GM10847 (cell line): Measurements from ENCODE around the gene PIK3C2G.

ENCODE experiments used
- POLR2A ChIP-seq: IDR thresholded peaks from 2 replicates; pipeline ENCODE4 v1.6.1; 2011; ENCODE audit not compliant: insufficient read length; ENCODE audit errors: extremely low read depth

The PIK3C2G gene

GRCh38 chr12:18296201-18296908 lies 35.0 kb downstream of the PIK3C2G start:
- TF ChIP-seq POLR2A = no peak

DNA sequence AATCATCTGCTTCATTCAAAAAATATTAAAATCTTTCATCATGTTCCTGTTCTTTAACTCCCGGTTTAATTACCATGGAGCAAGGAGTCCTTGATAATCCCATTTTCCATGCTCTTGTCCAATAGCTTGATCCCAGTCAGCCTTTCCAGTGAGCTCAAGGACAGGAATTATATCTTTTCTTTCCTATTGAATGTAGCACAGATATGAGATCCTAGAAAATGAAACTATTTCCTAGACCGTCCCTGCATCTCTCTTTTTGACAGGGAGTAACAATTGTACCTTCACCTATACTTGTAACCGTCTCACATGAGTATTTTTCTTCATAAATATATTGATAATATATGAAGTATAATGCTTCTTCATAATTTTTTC lies 35.6 kb downstream of the PIK3C2G start:
- no peak for TF ChIP-seq POLR2A

GRCh38 chr12:18297902-18298301 lies 36.6 kb downstream of the PIK3C2G start:
- no peak for TF ChIP-seq POLR2A

- TF ChIP-seq POLR2A = no peak
Observed at GRCh38 chr12:18302809-18303430, 41.6 kb downstream of the PIK3C2G start.

GRCh38 chr12:18304609-18305008 lies 43.3 kb downstream of the PIK3C2G start:
- TF ChIP-seq POLR2A = no peak

DNA sequence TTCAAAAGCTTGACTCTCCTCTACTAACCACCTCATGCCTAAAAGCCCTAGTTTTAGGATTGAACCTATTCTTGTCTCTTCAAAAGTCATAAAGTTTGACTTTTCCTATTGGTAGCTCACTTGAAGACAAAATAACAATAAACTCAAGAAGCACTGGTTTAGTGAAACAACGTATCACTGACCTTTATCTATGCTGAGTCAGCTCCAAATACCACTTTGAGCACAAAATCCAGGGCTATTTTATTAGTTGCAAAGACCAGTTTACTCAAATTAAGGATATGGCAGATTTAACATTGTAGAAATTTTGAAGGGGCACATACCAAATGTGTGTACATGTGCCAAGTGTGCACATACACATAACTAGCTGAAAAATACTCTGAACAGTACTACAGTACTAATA lies 45.0 kb downstream of the PIK3C2G start:
- TF ChIP-seq POLR2A = no peak

DNA sequence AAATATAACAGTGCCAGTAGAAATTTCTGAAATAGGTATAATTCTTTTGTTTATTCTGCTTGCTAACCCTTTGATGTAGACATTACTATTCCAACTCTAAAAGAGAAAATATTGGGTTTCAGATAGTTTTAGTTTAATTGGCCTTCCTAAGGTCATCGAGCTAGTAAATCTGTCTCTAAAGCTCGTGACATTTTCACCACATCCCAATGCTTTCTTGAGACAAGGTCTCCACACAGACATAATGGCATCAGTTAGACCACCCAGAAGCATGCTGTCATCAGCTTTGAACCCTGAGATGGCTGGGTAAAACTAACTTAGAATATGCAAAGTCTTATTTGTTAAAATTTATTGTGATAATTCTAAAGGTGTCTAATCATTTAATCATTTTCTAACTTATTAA lies 52.0 kb downstream of the PIK3C2G start:
- TF ChIP-seq POLR2A = no peak

GRCh38 chr12:18320036-18320617 lies 58.8 kb downstream of the PIK3C2G start:
- no peak for TF ChIP-seq POLR2A

DNA sequence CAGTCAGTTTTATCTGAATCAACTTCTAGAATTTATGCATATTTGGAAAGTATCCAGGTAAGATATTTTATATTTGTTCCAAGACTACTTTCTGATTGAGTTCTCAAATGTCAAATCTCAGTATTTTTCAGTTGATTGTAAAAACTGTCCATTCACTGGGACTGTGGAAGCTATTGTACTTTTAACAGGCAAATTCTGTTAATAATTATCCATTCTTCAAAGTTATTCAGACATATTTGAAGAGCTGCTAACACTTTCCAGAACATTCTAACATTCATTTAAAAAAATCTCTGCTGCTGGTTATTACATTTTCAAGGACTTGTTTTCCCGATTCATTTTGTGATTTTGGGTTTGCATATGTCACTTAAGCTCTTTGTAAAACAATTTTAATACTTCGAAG lies 59.7 kb downstream of the PIK3C2G start:
- TF ChIP-seq POLR2A = no peak

DNA sequence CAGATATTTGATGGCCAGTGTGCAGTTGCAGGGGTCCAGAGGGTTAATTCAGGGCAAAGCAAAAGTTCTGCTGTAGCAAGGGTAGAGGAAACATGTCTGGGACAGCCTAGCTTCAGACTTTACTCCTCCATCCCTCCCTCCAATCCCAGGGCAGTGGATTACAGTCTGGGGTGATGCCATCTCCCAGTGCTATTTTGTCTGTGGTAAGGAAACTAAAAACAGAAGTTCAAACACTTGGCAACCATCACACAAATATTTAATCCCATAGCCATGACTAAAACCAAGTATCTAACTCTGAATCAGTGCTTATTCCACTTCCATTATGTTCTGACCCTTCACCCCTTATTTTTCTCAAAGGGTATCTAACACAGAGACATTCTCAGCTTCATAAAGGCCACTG lies 61.8 kb downstream of the PIK3C2G start:
- TF ChIP-seq POLR2A = no peak

DNA sequence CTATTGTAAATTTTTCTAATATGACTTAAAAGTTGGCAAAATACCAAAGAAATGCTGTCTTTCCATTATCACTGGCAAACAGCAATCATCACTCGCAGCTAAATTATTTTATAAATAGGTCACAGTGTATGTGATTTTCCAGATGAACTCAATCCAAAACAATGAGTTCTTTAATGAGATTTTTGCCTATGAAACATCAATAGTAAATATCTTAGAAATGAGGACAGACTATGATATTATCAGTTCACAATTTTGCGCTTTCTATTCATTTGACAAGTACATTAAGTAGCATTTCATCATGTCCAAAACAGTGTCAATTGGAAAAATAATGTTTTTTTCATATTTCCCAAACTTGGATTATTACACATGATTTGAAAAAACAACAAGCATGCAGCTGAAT lies 65.7 kb downstream of the PIK3C2G start:
- TF ChIP-seq POLR2A = no peak

DNA sequence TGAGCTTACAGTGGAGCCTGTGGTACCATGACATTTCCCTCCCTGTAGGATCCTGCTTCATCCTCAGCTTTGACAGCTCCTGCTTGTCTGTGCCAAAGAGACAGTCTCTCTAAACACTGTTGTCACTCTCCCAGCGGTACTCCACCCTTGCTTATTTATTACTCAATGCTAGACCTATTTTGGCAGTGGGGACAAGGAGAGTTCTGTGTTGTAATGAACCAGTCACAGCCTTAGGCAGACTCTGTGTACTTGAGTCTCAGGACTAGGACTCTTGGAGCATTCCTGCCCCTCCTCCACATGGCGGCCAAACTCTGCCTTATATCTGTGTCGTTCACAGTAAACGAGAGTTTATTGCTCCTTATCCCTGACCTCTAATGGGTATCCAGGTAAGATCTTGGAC lies 70.9 kb downstream of the PIK3C2G start:
- no peak for TF ChIP-seq POLR2A

DNA sequence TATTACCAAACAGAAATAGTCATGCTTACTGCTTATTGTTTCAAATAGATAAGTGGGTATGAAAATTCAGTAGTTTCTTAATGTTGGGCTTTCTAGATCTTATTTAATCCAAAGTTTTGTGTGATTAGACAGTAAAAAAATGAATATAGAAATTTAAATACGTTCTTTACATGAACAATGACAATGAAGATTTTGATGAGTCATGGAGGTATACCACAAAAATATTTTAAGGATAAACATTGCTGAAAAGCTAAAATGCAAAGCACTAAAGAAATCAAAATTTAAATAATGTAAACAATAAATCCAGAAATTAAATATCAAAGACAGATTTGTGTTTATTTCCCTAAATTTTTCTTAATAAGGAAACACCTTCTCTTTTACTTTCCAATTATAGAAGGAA lies 78.3 kb downstream of the PIK3C2G start:
- TF ChIP-seq POLR2A = no peak

DNA sequence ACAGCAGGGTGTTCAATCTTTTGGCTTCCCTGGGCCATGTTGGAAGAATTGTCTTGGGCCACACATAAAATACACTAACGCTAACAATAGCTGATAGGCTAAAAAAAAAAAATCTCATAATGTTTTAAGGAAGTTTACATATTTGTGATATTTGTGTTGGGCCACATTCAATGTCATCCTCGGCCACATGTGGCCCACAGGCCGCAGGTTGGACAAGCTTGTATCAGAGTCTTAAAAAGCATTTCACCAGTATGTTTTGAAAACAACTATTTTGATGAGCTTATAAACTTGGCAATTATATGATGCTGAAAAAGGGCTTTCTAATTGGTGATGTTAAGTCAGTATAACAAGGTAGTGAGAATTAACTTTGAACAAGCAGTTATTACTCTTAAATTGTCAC lies 78.9 kb downstream of the PIK3C2G start:
- no peak for TF ChIP-seq POLR2A

- TF ChIP-seq POLR2A = no peak
Observed at GRCh38 chr12:18340786-18341185, 79.5 kb downstream of the PIK3C2G start.

DNA sequence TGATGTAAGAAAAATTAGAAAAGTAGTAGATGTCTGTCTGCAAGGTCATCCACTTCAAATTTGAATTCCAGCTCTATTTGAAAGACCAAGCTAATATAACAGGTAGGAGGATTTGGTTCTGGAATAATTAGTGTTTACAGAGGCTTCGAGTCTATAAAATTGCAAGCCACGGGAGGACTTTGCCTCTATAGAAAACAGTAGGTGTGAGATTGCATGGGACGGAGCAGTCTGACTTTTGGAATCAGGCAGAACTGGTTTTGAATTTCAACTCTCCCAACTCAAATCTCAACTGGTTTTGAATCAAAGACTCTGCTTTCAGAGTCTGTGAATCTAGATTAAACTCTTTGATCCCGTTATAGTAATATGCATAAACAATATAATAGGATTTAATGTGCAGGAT lies 82.4 kb downstream of the PIK3C2G start:
- no peak for TF ChIP-seq POLR2A
